GM06990 (cell line): ENCODE data around the gene CPEB1.

Experiments
- DNase-seq: peaks from one replicate; pipeline ENCODE4 v3.0.0-alpha.2; 2011; ENCODE audit not compliant: insufficient read length; ENCODE audit errors: extremely low read depth
- H3K27me3 ChIP-seq: replicated peaks from 2 replicates; pipeline ENCODE4 v1.6.0; 2011; ENCODE audit warnings: low read length; ENCODE audit not compliant: control insufficient read depth, insufficient read depth
- H3K36me3 ChIP-seq: 2 replicates; pipeline ENCODE4 v1.5.1; 2011; ENCODE audit warnings: low read length; ENCODE audit not compliant: control insufficient read depth, insufficient read depth
- H3K4me3 ChIP-seq: replicated peaks from 2 replicates; pipeline ENCODE4 v1.5.1; 2011; ENCODE audit warnings: low read depth, mild to moderate bottlenecking, control low read depth, low read length
- CTCF ChIP-seq: IDR thresholded peaks from 2 replicates; pipeline ENCODE4 v1.5.1; 2011; ENCODE audit warnings: low read length, control low read depth, mild to moderate bottlenecking, inconsistent platforms; ENCODE audit not compliant: insufficient read depth, poor library complexity, severe bottlenecking

CPEB1 gene

GRCh38 chr15:82533801-82534200 is 113.4 kb downstream of the CPEB1 start:
- TF ChIP-seq CTCF: no peak
- Histone ChIP-seq H3K27me3 (no peaks in the 10 kb centered on the region), H3K4me3 (no peak overlapping the region), H3K36me3 (peaks cover 31% of the 10 kb centered on the region)
- no peak for DNase-seq

- Histone ChIP-seq H3K4me3 (no peak overlapping the region), H3K27me3 (no peaks in the 10 kb centered on the region), H3K36me3 (peaks cover 24% of the 10 kb centered on the region)
- no peak for TF ChIP-seq CTCF
- DNase-seq: no peak
Measured at GRCh38 chr15:82532991-82533481, 114.1 kb downstream of the CPEB1 start.

GRCh38 chr15:82532383-82532990 is 114.7 kb downstream of the CPEB1 start:
- peaks cover 21% of the 10 kb centered on the region for H3K36me3 ChIP-seq
- TF ChIP-seq CTCF: no peak
- H3K4me3 ChIP-seq: no peak overlapping the region
- no peaks in the 10 kb centered on the region for H3K27me3 ChIP-seq
- no peak for DNase-seq

- DNase-seq: no peak
- no peak overlapping the region for H3K4me3 ChIP-seq
- peaks cover 14% of the 10 kb centered on the region for H3K36me3 ChIP-seq
- TF ChIP-seq CTCF: no peak
- no peaks in the 10 kb centered on the region for H3K27me3 ChIP-seq
Measured at GRCh38 chr15:82531496-82532382, 115.4 kb downstream of the CPEB1 start.

GRCh38 chr15:82530606-82531379 is 116.4 kb downstream of the CPEB1 start:
- DNase-seq: peak; percentile 77
- no peaks in the 10 kb centered on the region for H3K27me3 ChIP-seq
- H3K4me3 ChIP-seq: peak overlapping the region; percentile 44
- peak; percentile 91 for TF ChIP-seq CTCF
- peaks cover 4% of the 10 kb centered on the region for H3K36me3 ChIP-seq
